H9 (cell line): ENCODE data around the gene OGFR. TPM values are rescaled to one million over a fixed set of nuclear protein-coding genes. Genes with fewer than 3 reads are reported as not detected.

Experiments used
- DNase-seq: peaks from one replicate; pipeline ENCODE4 v3.0.0-alpha.2; 2017
- H2AFZ ChIP-seq: one replicate; pipeline ENCODE4 v1.6.1; 2013; ENCODE audit warnings: mild to moderate bottlenecking, low read length, control low read depth, moderate library complexity
- H2AK5ac ChIP-seq: 2 replicates; pipeline ENCODE4 v1.6.1; 2013; ENCODE audit warnings: low read length, control low read depth, mixed read lengths; ENCODE audit not compliant: insufficient read length
- H2BK120ac ChIP-seq: one replicate; pipeline ENCODE4 v1.6.1; 2013; ENCODE audit warnings: low read depth, mild to moderate bottlenecking, low read length, control low read depth, inconsistent platforms; ENCODE audit not compliant: poor library complexity, severe bottlenecking
- H2BK12ac ChIP-seq: 2 replicates; pipeline ENCODE4 v1.6.1; 2013; ENCODE audit warnings: low read length, control low read depth, mixed read lengths, low read depth; ENCODE audit not compliant: insufficient read length
- H2BK15ac ChIP-seq: 2 replicates; pipeline ENCODE4 v1.6.1; 2013; ENCODE audit warnings: low read depth, low read length, control low read depth
- H2BK20ac ChIP-seq: one replicate; pipeline ENCODE4 v1.6.1; 2013; ENCODE audit warnings: low read depth, mild to moderate bottlenecking, low read length, control low read depth, inconsistent platforms; ENCODE audit not compliant: poor library complexity, severe bottlenecking
- H2BK5ac ChIP-seq: 2 replicates; pipeline ENCODE4 v1.6.1; 2013; ENCODE audit warnings: low read length, control low read depth, mixed read lengths; ENCODE audit not compliant: insufficient read length
- H3K14ac ChIP-seq: 2 replicates; pipeline ENCODE4 v1.6.1; 2013; ENCODE audit warnings: low read length, control low read depth; ENCODE audit not compliant: insufficient read depth
- H3K18ac ChIP-seq: 2 replicates; pipeline ENCODE4 v1.6.1; 2013; ENCODE audit warnings: low read depth, mild to moderate bottlenecking, mixed read lengths, low read length, control low read depth; ENCODE audit not compliant: insufficient read length
- H3K23ac ChIP-seq: 2 replicates; pipeline ENCODE4 v1.6.1; 2013; ENCODE audit warnings: low read length, control low read depth, mixed read lengths, low read depth; ENCODE audit not compliant: insufficient read length
- H3K23me2 ChIP-seq: 2 replicates; pipeline ENCODE4 v1.6.1; 2013; ENCODE audit warnings: low read depth, mild to moderate bottlenecking, mixed read lengths, low read length, control low read depth; ENCODE audit not compliant: insufficient read length, poor library complexity, severe bottlenecking
- H3K27ac ChIP-seq: 2 replicates; pipeline ENCODE4 v1.5.1; 2013; ENCODE audit warnings: low read length, control low read depth, mixed read lengths, low read depth; ENCODE audit not compliant: insufficient read length
- H3K27me3 ChIP-seq: 2 replicates; pipeline ENCODE4 v1.6.1; 2013; ENCODE audit warnings: low read length, control low read depth, inconsistent platforms; ENCODE audit not compliant: insufficient read depth
- H3K4ac ChIP-seq: 2 replicates; pipeline ENCODE4 v1.6.1; 2013; ENCODE audit warnings: low read depth, mild to moderate bottlenecking, control low read depth, inconsistent platforms, low read length, moderate library complexity
- H3K4me1 ChIP-seq: 2 replicates; pipeline ENCODE4 v1.6.1; 2013; ENCODE audit warnings: low read length, control low read depth, inconsistent platforms; ENCODE audit not compliant: insufficient read depth
- H3K4me2 ChIP-seq: 2 replicates; pipeline ENCODE4 v1.6.1; 2013; ENCODE audit warnings: low read length, control low read depth, mixed read lengths; ENCODE audit not compliant: insufficient read length, insufficient read depth
- H3K56ac ChIP-seq: 2 replicates; pipeline ENCODE4 v1.6.1; 2013; ENCODE audit warnings: low read depth, mild to moderate bottlenecking, mixed read lengths, low read length, control low read depth; ENCODE audit not compliant: insufficient read length
- H3K79me1 ChIP-seq: 2 replicates; pipeline ENCODE4 v1.6.1; 2013; ENCODE audit warnings: low read depth, mild to moderate bottlenecking, moderate library complexity, low read length, control low read depth, inconsistent platforms; ENCODE audit not compliant: insufficient read depth, poor library complexity, severe bottlenecking
- H3K79me2 ChIP-seq: 2 replicates; pipeline ENCODE4 v1.6.1; 2013; ENCODE audit warnings: low read length, control low read depth, inconsistent platforms; ENCODE audit not compliant: insufficient read depth
- H3K9ac ChIP-seq: 2 replicates; pipeline ENCODE4 v1.6.1; 2013; ENCODE audit warnings: low read length, control low read depth, mixed read lengths; ENCODE audit not compliant: insufficient read length; ENCODE audit errors: extremely low read depth
- H3K9me3 ChIP-seq: one replicate; pipeline ENCODE4 v1.6.1; 2013; ENCODE audit warnings: low read depth, low read length, inconsistent platforms; ENCODE audit not compliant: control insufficient read depth
- H3T11ph ChIP-seq: one replicate; pipeline ENCODE4 v1.6.1; 2013; ENCODE audit warnings: mild to moderate bottlenecking, low read length, control low read depth, inconsistent platforms
- H4K20me1 ChIP-seq: one replicate; pipeline ENCODE4 v1.6.1; 2013; ENCODE audit not compliant: control insufficient read depth, insufficient read length, insufficient read depth
- H4K5ac ChIP-seq: 2 replicates; pipeline ENCODE4 v1.6.1; 2013; ENCODE audit warnings: low read depth, mild to moderate bottlenecking, mixed read lengths, low read length, control low read depth; ENCODE audit not compliant: insufficient read length
- H4K8ac ChIP-seq: replicated peaks from 2 replicates; pipeline ENCODE4 v1.6.1; 2013; ENCODE audit warnings: low read length, control low read depth, mixed read lengths, low read depth; ENCODE audit not compliant: insufficient read length
- H4K91ac ChIP-seq: 2 replicates; pipeline ENCODE4 v1.6.1; 2013; ENCODE audit warnings: low read depth, mild to moderate bottlenecking, moderate library complexity, mixed read lengths, low read length, control low read depth; ENCODE audit not compliant: insufficient read length
- H3K27ac Mint-ChIP-seq, 3 experiments: 2 replicates in 2 of 3; 3 replicates in 1 of 3; pipeline ENCODE4 v1.8.0; 2020 to 2021; ENCODE audit warnings: mixed read lengths in 3 of 3, mild to moderate bottlenecking in 1 of 3, moderate library complexity in 1 of 3
- H3K27me3 Mint-ChIP-seq: 2 replicates; pipeline ENCODE4 v1.8.0; 2021; ENCODE audit warnings: low read depth, mild to moderate bottlenecking, moderate library complexity, mixed read lengths
- H3K36me3 Mint-ChIP-seq, 3 experiments: 2 replicates in 2 of 3; 3 replicates in 1 of 3; pipeline ENCODE4 v1.8.0; 2020 to 2021; ENCODE audit warnings: low read depth in 3 of 3, mixed read lengths in 3 of 3; ENCODE audit not compliant: insufficient read depth in 1 of 3
- H3K4me1 Mint-ChIP-seq, 2 experiments: 2 replicates each; pipeline ENCODE4 v1.8.0; 2020; ENCODE audit warnings: mixed read lengths in 2 of 2
- H3K4me3 Mint-ChIP-seq, 2 experiments: 2 replicates in 1 of 2; 3 replicates in 1 of 2; pipeline ENCODE4 v1.8.0; 2020 to 2021; ENCODE audit warnings: mild to moderate bottlenecking in 2 of 2, mixed read lengths in 2 of 2, moderate library complexity in 1 of 2
- H3K9me3 Mint-ChIP-seq, 2 experiments: 2 replicates in 1 of 2; 3 replicates in 1 of 2; pipeline ENCODE4 v1.8.0; 2020; ENCODE audit warnings: mild to moderate bottlenecking in 2 of 2, mixed read lengths in 2 of 2, moderate library complexity in 1 of 2
- total RNA-seq: library from RNA; stranded (reverse); gene quantifications from 2 replicates; pipeline ENCODE4 v1.2.1, GENCODE V29; 2021
- TF ChIP-seq, protein P1 (sequence below): fragments of 200-600 bp; sonication (generic); conservative IDR thresholded peaks from 3 replicates; pipeline ENCODE4 v1.8.0; 2021; ENCODE audit warnings: antibody characterized with exemption, mild to moderate bottlenecking

Gene OGFR
- total RNA-seq, 1 experiment from 2014 or later = 33.1 TPM

DNA sequence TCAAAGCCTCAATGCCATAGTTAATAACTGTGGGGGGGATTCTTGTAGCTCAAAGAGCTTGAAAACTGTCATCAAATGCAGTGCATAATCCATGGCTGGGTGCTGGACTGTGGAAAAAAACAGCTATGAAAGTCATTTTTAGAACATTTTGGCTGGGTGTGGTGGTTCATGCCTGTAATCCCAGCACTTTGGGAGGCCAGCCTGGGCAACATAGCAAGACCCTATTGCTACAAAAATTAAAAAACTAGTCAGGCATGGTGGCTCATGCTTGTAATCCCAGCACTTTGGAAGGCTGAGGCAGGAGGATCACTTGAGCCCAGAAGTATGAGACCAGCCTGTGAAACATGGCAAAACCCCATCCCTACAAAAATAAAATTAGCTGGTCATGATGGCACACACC, 44.8 kb downstream of the OGFR start:
- peaks cover 26 to 59% (median 55%) of the 10 kb centered on the region in 3 experiments for H3K36me3 Mint-ChIP-seq
- Histone ChIP-seq H3K4me1 (no peaks in the 10 kb centered on the region), H3K27me3 (no peaks in the 10 kb centered on the region), H3K18ac (no peak overlapping the region), H2AFZ (no peak overlapping the region), H2AK5ac (no peak overlapping the region), H4K5ac (no peak overlapping the region), H3K27ac (no peak overlapping the region), H2BK12ac (no peak overlapping the region), H2BK15ac (no peak overlapping the region), H3K79me2 (no peaks in the 10 kb centered on the region), H3T11ph (no peak overlapping the region), H4K20me1 (no peaks in the 10 kb centered on the region), H3K14ac (no peak overlapping the region), H3K4me2 (no peak overlapping the region), H3K9ac (no peak overlapping the region), H3K9me3 (no peaks in the 10 kb centered on the region), H2BK120ac (no peak overlapping the region), H3K4ac (no peak overlapping the region), H4K8ac (no peak overlapping the region), H3K23ac (no peak overlapping the region), H3K23me2 (no peaks in the 10 kb centered on the region), H3K79me1 (no peaks in the 10 kb centered on the region), H3K56ac (no peak overlapping the region), H2BK5ac (no peak overlapping the region), H2BK20ac (no peak overlapping the region), H4K91ac (no peak overlapping the region)
- H3K4me3 Mint-ChIP-seq = no peak overlapping the region
- no peak overlapping the region for H3K27ac Mint-ChIP-seq
- H3K27me3 Mint-ChIP-seq = no peaks in the 10 kb centered on the region
- no peak for DNase-seq
- H3K4me1 Mint-ChIP-seq = peaks cover 0 to 11% of the 10 kb centered on the region in 2 experiments; a peak in 2 of 4 replicates
- H3K9me3 Mint-ChIP-seq = no peaks in the 10 kb centered on the region
- TF ChIP-seq, protein P1, sequence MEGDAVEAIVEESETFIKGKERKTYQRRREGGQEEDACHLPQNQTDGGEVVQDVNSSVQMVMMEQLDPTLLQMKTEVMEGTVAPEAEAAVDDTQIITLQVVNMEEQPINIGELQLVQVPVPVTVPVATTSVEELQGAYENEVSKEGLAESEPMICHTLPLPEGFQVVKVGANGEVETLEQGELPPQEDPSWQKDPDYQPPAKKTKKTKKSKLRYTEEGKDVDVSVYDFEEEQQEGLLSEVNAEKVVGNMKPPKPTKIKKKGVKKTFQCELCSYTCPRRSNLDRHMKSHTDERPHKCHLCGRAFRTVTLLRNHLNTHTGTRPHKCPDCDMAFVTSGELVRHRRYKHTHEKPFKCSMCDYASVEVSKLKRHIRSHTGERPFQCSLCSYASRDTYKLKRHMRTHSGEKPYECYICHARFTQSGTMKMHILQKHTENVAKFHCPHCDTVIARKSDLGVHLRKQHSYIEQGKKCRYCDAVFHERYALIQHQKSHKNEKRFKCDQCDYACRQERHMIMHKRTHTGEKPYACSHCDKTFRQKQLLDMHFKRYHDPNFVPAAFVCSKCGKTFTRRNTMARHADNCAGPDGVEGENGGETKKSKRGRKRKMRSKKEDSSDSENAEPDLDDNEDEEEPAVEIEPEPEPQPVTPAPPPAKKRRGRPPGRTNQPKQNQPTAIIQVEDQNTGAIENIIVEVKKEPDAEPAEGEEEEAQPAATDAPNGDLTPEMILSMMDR = no peak
